HUDEP-2 (cell line): Measurements from ENCODE around the gene PSAT1.

Experiments
- DNase-seq, 76 experiments: peaks; one replicate each; lab custom pipeline; 2025; ENCODE audit not compliant: unreplicated experiment in 76 of 76; lab: John Stamatoyannopoulos, UW

Gene PSAT1

GRCh38 chr9:78358329-78359051 is 61.6 kb downstream of the PSAT1 start:
- no peak for DNase-seq

DNA sequence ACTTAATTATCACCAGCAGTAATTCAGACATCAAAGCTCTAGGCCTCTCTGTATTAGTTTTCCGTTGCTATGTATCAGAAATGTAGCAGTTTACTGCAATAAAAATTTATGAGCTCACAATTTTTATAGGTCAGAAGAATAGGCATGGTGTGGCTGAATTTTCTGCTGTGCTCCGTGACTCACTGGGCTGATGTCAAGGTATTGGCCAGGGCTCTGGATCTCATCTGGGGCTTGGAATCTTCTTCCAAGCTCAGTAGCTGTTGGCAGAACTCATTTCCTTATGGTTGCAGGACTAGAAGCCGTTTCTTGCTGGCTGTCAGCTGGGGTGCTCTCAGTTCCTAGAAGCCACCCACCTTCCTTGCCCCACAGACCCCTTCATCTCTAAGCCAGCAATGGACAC is 66.3 kb downstream of the PSAT1 start:
- no peak for DNase-seq

DNA sequence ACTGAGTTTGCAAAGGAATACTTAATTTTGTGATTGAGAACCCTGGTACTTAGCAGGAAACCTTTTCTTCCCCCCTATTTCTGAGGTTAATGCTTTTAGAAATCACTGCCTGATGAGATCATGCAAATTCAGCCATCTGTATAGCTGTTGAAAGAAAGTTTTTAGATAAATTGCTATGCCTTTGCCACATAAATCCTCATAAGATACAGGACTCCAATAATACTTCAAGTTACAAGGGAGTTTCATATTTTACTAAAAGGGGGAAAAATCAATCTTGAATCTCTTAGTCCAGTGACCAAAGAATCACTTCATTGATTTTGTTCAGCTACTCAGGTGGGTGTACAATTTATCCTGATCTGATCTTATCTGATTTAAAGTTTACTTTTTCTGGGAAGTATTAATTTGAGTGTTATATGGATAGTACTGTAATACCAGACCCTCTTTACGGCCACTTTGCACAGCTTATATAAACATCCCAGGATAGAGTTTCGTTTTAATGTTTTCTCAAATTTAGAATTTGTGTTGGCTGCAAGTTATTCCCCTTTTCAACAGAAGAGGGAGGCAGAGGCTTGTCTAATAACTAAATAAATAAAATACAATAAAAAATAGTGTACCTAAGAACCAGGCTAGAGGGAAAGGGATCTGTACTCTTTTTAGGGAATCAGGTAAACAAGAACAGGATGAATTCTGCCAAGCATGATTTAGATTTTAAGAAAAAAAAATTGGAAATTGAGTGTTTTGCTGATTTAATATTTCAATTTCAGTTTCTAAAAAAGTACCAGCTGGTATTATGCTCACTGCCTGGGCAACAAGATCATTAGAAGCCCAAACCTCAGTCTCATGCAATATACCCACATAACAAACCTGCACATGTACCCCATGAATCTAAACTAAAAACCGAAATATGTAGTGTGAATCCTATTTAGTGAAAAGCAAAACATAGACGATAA is 69.1 kb downstream of the PSAT1 start:
- DNase-seq, result no peak

- DNase-seq, result no peak
Observed at GRCh38 chr9:78366827-78367226, 69.9 kb downstream of the PSAT1 start.

DNA sequence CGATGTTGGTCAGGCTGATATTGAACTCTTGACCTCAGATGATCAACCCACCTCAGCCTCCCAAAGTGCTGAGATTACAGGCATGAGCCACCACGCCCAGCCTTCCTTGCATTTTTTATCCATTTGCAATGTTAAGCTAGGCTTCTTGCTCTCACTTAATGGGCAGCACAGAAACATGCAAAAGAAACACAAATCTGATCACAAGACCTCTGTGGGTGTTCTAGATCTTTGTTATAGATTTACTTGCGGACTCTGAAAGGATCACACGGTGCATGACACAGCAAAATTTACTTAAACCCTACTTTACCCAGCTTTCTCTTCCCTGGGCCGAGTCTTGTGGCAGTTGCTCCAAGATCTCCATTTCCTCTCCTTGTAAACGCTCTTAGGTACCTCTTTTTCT is 71.3 kb downstream of the PSAT1 start:
- peak in 1 of 76 experiments; percentile 32 for DNase-seq

GRCh38 chr9:78369639-78370219 is 72.8 kb downstream of the PSAT1 start:
- peak in 50 of 76 experiments; percentile 3 to 52 (median 26) for DNase-seq

DNA sequence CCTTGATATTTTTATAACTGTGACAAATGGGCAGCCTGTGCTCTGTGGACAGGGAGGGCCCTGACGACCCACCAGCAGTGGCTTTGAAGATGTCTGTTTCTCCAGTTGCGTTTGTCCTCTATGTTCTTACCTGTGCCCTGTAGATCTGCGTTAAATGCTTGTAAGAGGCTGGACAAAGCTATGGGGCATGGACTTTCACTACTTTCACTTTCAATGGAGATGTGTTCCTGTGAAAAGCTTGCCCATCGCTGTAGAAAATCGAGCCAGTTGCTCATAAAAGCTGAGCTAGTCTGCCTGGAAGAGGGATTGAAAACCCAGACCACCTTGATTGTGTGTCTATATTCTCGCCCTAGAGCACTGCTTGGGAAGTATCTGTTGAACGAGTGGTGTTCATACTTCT is 74.1 kb downstream of the PSAT1 start:
- DNase-seq, result no peak

GRCh38 chr9:78371981-78372380 is 75.1 kb downstream of the PSAT1 start:
- DNase-seq, result no peak
